ENCODE results near the gene INTS1.

Gene INTS1

DNA sequence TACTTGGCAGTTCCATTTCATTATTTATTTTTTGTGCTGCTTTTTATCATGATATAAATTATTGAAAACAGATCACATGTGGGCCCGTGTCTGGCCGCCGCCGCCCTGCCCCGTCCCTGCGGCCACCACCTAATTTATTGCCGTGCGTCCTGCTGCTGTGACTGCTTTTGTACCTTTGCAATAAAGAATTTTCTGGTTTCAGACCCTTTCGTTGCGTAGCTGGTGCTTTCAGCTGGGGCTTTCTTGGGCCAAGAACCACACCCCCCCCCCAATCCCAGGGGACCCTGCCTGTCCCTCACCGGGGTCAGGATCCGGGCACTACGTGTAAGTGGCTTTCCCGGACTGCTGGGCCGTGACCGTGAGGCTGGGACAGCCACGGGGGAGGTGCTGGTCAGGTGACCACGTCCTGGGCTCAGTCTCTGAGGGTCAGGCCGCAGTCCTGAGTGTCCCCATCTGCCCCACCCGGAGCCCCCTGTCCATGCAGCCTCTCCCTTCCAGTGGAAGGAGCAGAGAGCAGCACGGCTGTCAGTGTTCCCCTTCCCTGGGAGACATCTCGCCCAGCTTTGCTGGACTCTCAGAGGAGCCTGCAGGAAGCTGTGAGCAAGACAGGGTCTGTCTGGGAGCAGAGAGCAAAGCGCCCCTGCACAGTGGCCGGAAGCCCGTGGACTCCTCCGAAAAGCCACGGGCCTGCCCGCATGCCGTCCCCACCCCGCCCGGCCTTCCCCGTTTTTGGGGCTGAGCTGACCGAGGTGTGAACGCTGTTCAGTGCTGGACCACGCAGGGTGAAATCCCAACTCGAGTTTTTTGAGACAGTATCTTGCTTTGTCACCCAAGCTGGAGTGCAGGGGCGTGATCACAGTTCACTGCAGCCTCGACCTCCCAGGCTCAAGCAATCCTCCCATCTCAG, 38.9 kb upstream of the INTS1 start:
- no peak for DNase-seq

- DNase-seq = no peak
Observed at GRCh38 chr7:1542329-1542728, 38.1 kb upstream of the INTS1 start.

- no peak for DNase-seq
Observed at GRCh38 chr7:1541431-1542162, 37.4 kb upstream of the INTS1 start.

DNA sequence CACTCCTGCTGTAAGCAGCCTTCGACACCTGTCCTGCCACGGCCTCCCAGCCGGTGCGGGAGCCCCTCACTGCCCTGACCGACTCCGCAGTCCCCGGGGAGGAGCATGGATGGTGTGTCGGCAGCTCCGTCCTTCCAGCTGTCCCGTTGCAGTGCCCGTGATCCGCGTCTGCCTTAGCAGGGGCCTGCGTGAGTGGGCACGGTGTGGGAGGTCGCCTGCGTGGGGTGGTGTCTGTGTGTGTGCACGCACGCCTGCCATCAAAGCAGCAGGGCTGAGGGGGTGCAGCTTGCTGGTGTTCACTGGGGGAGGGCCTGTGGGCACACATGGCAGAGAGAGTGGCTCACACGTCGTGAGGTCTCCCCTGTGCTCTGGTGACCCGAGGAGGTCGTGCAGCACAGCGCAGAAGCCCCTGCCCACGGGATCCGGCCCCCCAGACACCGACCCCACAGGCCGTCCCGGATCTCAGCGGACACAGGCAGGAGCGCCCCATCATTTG, 36.6 kb upstream of the INTS1 start:
- no peak for DNase-seq

GRCh38 chr7:1539882-1540775, 35.9 kb upstream of the INTS1 start:
- no peak for DNase-seq

GRCh38 chr7:1539181-1539881, 35.1 kb upstream of the INTS1 start:
- DNase-seq = no peak

GRCh38 chr7:1538544-1539180, 34.5 kb upstream of the INTS1 start:
- no peak for DNase-seq

GRCh38 chr7:1537535-1538412, 33.6 kb upstream of the INTS1 start:
- DNase-seq = no peak

- no peak for DNase-seq
Observed at GRCh38 chr7:1536743-1537534, 32.8 kb upstream of the INTS1 start.

GRCh38 chr7:1536455-1536742, 32.2 kb upstream of the INTS1 start:
- DNase-seq = no peak

DNA sequence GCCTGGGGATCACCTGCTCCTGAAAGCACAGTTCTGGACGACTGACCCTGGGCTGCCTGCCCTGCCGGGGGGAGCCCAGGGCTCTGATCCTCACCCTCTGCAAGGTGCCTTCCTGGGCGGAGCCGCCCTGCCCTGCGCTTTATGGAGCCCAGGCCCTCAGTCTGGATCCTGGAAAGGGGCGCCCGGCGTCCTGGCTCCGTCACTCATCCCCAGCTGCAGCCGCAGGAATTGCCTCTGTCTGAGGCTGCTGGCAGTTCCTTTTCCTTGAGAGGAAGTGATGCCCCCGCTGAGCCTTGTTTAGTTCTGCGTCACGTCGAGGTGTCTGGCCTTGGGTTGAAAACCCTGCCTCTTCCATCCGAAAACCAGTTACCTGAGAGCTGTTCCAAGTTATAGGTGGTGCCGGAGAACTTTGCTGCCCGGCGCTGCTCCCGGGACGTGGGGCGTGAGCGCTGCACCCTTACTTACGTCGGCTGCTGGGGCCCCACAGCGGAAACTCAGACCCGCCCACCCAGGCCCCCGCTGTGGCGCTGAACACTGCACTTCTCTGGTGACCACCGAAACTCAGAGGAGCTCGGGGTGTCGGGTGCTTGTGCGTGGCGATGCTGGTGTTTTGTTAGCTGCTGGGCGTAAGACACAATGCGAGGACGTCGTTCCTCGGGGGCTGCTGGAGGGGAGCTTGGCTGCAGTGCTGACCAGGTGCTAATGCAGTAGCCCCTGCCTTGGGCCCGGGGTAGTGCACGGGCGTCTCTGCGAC, 31.7 kb upstream of the INTS1 start:
- DNase-seq = no peak

DNA sequence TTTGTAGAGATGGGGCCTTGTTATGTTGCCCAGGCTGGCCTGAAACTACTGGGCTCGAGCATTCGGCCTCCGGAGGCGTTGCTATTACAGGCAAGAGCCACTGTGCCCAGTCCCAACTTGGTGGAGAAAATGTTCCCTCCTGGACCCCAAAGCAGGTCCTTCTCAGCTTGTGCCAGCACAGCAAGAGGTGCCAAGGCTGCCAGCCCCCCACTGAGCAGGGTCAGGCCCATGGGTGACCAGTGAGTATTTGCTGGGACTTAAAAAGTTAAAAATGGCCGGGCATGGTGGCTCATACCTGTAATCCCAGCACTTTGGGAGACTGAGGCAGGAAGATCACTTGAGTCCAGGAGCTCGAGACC, 30.9 kb upstream of the INTS1 start:
- no peak for DNase-seq

DNA sequence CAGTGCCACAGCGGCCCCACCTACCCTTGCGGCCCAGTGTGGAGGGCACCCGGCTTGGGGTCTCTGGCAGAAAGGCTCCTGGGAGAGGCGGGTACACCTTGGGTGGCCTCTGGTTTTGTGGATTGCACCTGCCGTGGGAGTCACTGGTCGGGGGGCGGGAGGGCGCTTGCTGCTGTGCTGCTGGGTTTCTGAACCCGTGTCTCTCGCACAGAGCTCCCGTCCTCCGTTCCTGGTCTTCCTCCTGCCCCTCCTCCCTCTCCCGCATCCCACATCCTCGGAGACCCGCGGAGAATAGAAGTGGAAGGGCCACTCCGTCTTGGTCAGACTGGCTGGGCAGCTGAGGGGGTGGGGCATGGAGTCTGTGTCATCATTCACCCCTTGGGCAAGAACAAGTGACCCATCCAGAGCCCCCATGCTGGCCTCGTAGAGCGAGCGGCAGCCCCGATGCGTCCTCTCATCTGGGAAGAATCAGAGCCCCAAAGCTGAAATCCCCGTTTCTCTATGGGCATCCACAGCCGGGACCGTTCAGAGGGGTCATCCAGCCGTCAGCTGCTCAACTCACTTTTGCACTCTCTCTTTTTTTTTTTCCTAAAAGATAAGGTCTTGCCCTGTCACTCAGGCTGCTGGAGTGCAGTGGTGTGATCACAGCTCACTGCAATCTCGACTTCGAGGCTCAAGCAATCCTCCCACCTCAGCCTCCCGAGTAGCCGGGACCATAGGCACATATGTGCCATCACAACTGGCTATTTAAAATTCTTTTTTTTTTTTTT, 30.3 kb upstream of the INTS1 start:
- DNase-seq = no peak

- DNase-seq = no peak
Observed at GRCh38 chr7:1533547-1534329, 29.5 kb upstream of the INTS1 start.

GRCh38 chr7:1533255-1533546, 29.0 kb upstream of the INTS1 start:
- DNase-seq = no peak

- no peak for DNase-seq
Observed at GRCh38 chr7:1532456-1533254, 28.5 kb upstream of the INTS1 start.

GRCh38 chr7:1531979-1532455, 27.8 kb upstream of the INTS1 start:
- DNase-seq = no peak
